GM19372 (cell line): ENCODE results near the gene PLET1.
A peak's percentile ranks its signal among the peaks of the same experiment; 100 is the strongest.

Experiments used
- ATAC-seq: cut with Tn5 transposase; IDR thresholded peaks from one replicate; pipeline ENCODE4 v1.9.1; 2021; ENCODE audit warnings: mild to moderate bottlenecking, low read depth, moderate library complexity; ENCODE audit not compliant: unreplicated experiment

PLET1 gene

GRCh38 chr11:112248201-112248600, 12.5 kb downstream of the PLET1 start:
- no peak for ATAC-seq

- ATAC-seq: no peak
These were observed 13.5 kb downstream of the PLET1 start for GRCh38 chr11:112247201-112247600.

DNA sequence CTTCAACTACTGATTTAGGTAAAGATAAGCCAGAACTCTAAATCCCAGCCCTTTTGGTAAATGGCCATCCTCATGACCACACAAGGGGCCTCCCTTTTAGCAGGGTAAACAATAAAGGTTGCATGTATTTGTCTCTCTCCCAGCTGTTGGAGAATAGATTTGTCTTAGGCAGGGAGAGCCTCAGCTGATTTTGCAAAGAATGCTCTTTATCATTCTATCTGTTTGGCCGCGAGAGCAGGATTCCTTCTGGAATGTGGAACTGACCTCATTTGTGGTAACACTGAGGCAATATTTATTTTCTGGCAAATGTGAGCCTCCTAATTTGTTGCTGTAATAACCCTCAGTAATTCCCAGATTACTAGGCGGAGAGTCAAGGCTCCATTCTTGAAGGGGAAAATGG, 19.2 kb downstream of the PLET1 start:
- no peak for ATAC-seq

DNA sequence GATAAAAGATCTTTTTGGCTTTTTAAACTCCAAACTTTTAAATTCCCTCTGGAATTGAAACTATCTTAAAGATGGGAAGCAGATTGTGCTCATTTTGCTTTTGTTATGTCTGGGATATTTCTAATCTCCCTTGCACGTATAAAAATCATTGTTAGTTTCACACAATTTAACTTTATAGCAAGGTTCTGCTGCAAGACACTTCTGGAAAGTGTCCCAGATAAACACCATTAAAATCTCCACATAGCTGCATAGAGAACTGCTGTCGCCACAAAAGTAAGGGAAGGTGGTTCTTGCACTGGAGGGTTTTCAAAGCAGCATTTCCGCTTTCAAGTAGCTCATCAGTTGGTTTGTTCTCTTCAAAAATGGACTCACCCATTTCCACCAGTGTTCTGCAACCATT, 22.6 kb downstream of the PLET1 start:
- no peak for ATAC-seq

DNA sequence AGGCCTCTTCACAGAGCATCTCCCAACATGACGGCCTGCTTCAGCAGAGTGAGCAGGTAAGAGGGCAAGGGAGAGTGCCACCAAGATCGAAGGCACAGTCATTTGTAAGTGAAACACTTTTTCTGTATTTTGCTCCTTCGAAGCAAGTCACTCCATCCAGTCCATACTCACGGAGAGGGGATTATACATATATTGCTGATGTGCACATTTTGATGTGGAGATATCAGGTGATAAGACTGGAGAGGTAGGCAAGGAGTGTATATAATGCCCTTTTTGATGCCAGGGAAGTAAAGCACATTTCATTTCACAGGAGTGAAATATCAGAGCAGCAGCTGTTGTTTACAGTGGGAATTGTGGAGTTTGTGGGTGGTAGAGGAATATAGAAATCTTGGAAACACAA, 23.2 kb downstream of the PLET1 start:
- ATAC-seq: no peak

DNA sequence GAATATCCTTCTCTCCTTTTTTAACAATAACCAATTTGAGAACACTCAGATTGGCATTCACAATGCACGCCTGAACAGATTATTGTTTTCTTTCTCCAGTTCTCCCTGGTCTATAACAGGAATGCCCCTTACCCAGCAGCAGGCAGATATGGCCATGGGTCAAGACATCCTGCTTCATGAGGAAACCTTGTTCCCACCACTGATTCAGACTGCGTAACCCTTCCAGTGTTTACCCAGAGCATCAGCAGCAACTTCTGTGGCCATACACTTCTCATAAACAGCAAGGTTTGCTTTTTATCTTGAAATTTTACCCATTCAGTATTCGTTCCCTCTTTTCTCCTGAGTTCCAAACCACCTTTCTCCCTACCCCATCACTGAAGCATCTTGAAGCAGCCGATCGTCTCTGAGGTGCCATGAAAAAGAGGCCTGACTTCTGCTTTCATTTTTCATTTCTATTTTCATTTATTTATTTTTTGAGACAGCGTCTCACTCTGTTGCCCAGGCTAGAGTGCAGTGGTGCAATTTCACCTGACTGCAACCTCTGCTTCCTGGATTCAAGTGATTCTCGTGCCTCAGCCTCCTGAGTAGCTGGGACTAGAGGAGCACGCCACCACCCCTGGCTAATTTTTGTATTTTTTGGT, 24.8 kb downstream of the PLET1 start:
- no peak for ATAC-seq

- no peak for ATAC-seq
These were observed 28.7 kb downstream of the PLET1 start for GRCh38 chr11:112231952-112232351.

DNA sequence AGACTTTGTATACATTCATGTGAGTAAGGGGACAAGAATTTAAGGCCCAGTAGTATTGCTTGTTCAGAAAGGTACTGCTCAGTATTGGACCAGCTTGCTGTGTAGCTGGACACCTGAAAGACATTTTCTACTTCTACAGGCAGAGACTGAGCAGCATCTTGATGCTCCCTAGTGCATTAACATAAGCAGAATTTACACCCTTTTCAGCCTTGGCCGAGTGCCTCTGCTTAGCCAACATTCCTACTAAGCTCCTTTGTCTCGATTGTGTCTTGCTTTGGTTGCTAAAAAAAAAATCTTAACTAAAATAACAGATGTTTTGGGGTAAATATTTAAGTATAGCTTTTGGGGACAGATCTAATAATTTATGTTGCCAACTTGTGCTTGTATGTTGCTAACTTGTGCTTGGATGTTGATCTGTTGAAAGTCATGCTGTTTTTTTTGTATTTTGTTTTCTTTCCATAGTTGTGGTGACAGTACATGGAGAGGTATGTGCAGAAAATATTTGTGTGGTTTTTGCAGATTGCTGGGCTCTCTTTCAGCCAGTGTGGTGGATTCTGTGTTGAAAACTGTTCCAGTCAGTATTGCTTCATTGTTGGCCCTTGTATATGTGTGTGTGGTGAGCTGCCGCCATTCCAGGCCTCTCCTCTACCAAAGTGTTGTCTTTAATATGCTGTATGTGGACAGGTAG, 30.8 kb downstream of the PLET1 start:
- ATAC-seq: no peak

DNA sequence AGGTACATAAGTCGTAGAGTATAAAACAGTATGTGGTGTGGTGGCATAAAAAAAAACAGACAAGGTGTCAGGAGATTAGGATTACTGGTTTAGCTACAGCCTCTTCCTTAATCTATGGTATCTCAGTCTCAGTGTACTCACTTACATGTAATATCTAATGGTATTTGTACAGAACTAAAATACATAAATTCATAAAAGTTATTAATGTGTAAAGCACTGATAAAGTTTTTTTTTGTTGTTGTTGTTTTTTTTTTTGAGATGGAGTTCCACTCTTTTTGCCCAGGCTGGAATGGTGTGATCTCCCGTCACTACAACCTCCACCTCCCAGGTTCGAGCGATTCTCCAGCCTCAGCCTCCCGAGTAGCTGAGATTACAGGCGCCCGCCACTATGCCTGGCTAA, 31.5 kb downstream of the PLET1 start:
- ATAC-seq: no peak

DNA sequence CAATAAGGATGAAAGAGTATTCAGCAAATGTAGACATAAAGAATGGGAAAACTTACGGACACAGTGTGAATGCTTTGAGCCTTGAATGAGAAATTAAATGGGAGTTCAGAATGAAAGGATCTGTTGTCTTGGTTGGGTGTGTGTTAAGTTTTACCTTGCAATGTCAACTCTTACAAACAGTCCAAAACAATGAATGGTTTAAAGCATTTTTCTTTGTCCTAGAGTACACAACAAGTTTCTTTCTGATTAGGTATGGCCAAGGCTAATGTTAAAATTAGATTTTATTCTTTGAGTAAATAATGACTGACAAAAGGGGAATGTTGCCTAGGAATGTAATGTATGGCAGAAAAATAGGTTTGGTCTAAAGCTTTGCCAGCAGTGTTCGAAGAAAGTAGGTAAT, 32.0 kb downstream of the PLET1 start:
- no peak for ATAC-seq

DNA sequence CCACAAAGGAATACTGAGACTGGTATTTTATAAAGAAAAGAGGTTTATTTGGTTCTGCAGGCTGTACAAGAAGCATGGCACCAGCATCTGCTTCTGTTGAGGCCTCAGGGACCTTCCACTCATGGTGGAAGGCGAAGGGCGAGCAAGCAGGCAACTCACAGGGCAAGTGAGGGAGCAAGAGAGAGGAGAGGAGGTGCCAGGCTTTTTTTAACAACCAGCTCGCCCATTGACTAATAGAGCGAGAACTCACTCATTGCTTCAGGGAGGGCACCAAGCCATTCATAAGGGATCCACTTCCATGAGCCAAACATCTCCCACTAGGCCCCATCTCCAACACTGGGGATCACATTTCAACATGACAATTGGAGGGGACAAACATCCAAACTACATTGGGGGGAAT, 33.2 kb downstream of the PLET1 start:
- no peak for ATAC-seq

DNA sequence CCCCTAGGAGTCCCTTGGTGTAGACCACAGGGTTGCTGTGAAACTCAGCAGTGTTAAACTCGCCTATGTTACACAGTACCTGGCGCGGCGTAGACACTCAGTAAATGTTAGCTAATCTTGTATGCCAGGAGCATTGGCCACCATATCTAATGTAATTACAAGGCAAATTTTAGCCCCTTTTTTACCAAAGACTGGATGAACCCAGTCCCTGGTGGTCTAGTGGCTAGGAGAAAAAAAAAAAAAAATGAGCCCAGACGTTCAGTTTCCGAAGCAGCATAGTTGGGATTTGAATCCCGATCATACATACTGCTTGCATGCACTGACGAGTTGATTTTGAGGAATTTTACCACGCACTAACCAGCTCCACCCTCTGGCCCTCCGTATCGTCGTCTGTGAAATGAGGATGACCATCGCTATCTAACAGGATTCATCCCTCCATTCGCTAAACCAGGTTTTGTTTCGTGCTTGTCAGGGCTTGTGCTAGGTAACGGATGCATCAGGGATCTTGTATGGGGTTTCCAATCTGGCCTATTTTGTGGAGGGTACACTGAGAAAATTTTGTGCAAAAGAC, 33.7 kb downstream of the PLET1 start:
- ATAC-seq: peak; percentile 40

DNA sequence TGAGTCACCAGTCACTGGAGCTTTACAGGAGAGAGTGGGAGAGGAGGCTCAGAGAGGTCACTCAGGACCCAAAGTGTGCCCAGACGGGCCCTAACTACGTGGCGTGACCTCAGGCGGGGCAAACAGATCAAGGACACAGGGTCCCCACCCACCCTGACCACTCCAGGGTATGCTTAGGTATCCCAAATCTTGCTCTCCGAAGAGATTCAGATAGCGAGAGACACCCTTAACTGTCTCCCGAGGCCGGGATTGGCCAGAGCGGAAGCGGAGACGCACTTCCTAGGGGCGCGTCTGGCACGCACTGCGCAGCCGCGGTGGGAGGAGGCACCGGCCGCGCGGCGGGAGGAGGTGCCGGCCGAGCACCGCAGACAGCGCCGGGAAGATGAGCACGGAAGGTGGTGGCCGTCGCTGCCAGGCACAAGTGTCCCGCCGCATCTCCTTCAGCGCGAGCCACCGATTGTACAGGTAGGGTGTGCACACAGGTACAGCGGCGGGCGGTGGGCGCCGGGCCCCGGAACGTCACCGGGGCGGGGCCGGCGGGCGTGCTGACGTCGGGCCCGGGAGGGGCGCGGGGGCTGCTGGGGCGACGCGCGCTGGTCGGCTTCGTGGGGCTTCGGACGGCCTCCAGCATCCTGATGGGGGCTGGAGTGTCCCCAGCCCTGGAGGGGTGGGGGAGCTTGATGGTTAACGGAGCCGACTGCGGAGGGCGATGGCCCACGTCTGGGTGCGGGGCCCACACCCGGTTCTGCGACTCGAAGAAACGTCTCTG, 34.4 kb downstream of the PLET1 start, which contains the start of gene PTS:
TSS of gene PTS (plus strand) at position 367 of the 769 bp plus-strand sequence. CDS start at position 383, 16 bp downstream.
- ATAC-seq: peak; percentile 91

DNA sequence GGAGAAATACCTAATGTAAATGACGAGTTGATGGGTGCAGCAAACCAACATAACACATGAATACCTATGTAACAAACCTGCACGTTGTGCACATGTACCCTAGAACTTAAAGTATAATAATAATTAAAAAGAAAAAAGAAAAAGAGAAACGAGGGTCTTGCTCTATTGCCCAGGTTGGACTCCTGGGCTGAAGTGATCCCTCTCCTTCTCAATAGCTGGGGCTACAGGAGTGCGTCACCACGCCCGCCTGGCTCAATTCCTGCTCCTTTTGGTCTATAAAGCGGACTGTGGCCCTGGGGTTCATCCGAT, 35.0 kb downstream of the PLET1 start:
- ATAC-seq: no peak

GRCh38 chr11:112223754-112224532, 36.7 kb downstream of the PLET1 start:
- ATAC-seq: no peak

DNA sequence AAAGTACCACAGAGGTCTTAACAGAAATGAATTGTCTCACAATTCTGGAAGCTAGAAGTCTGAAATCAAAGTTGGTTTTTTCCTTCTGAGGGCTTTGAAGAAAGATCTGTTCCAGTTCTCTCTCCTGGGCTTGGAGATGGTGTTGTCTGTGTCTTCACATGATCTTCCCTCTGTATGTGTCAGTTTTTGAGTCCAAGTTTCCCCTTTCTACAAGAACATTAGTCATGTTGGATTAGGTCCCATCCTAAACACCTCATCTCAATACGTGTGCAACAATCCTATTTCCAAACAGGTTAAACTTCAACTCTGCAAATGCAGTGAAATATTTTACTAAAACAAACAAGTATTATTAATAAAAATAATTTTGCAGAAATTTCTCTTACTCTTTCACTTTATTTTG, 37.5 kb downstream of the PLET1 start:
- no peak for ATAC-seq

DNA sequence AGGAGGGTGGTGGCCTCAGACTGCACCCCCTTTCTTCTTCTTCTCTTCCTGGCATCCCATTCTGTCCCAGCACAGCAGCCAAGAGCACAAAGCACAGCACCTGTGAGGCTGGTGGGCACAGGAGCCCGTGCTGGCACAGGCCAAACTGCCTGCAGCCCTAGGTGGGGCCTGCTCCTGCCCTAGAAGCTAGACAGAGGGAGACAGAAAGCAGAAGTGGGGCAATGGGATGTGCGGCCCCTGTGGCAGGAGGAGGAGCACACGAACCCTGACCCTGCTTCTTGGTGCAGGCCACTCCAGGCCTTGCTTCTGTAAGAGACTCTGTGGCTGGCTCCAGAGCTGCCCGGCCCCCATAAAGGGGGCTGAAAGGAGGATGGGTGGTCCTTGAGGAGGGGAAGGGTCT, 38.4 kb downstream of the PLET1 start:
- no peak for ATAC-seq

GRCh38 chr11:112221274-112221835, 39.3 kb downstream of the PLET1 start:
- no peak for ATAC-seq

DNA sequence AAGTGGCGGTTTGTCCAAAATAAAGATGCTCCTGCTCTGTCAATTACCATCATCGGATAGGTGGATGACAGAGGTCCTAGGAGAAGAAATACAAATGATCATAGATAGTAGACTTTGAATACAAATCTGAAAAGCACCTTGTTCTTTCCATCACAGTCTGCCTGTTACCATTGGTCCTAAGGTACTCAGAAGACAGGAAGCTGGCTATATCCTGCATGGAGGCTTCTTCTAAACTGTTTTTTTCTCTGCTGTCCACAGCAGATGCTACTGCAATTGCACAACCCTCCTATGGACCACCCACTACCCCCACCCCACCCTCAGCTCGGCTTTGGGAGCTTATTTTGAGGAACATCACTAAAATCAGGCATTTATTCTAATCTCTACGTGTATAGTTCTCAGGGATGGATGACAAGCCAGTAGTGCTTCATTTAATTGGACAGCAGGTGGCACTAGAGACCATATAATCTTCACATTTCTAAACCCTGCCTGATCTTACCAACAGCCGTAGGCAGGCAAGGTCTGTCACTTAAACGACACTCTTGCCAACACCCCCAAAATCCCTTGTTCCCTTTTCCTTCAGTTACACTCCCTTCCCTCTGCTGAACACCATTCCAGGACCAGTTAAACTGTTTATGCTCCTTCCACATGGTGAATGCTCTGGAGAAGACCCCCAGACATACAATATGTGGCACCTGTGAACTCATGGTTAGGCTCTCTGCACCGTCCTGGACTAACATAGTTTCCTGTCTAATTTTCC, 41.0 kb downstream of the PLET1 start:
- ATAC-seq: peak; percentile 86
